GM15510 (cell line): ENCODE data around the gene OLFM1.

Experiments used
- POLR2A ChIP-seq: IDR thresholded peaks from 3 replicates; pipeline ENCODE4 v1.6.1; 2011; ENCODE audit warnings: borderline replicate concordance; ENCODE audit not compliant: insufficient read length; ENCODE audit errors: extremely low read depth

Gene OLFM1

GRCh38 chr9:135088979-135089847 is 1.7 kb downstream of the OLFM1 start:
- TF ChIP-seq POLR2A = no peak

DNA sequence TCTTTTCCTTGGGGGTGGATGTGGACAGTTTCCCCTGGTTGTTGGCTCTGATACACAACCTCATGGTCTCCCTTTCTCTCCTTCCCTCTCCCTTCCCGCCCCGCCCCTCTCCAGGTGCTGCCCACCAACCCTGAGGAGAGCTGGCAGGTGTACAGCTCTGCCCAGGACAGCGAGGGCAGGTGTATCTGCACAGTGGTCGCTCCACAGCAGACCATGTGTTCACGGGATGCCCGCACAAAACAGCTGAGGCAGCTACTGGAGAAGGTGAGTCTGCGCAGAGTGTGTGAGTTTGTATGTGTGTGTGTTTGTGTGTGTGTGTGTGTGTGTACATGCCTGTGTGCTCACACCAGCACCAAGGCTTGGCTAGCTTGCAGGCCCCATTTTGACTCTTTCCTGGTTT is 2.6 kb downstream of the OLFM1 start:
- no peak for TF ChIP-seq POLR2A

GRCh38 chr9:135090547-135090946 is 3.1 kb downstream of the OLFM1 start:
- TF ChIP-seq POLR2A = no peak

DNA sequence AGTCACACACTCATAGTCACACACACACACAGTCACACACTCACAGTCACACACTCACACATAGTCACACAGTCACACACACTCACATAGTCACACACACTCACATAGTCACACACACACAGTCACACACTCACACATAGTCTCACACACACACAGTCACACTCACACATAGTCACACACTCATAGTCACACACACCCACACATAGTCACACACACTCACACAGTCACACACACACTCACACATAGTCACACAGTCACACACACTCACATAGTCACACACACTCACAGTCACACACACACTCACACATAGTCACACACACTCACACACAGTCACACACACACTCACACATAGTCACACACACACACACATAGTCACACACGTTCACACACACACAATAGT is 4.1 kb downstream of the OLFM1 start:
- no peak for TF ChIP-seq POLR2A

DNA sequence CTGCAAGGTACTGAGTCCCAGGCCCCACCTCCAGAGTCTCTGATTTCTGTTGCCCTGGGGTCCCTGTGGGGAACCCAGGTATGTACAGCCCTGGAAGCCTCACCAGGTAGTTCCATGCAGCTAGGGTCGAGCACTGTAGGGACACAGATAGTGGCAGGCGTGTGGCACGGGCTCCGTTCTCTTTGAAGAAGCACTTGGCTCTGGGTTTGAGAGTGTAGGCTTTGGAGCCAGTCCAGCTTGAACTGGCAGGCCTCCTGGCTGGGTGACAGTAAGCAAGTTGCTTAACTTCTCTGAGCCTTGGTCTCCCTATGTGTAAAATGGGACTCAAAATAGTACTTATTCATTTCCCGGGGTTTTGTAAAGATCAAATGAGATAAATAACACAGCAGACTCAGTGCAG is 5.6 kb downstream of the OLFM1 start:
- no peak for TF ChIP-seq POLR2A

GRCh38 chr9:135093911-135094584 is 6.6 kb downstream of the OLFM1 start:
- TF ChIP-seq POLR2A = no peak

GRCh38 chr9:135095470-135096407 is 8.3 kb downstream of the OLFM1 start:
- TF ChIP-seq POLR2A = no peak

DNA sequence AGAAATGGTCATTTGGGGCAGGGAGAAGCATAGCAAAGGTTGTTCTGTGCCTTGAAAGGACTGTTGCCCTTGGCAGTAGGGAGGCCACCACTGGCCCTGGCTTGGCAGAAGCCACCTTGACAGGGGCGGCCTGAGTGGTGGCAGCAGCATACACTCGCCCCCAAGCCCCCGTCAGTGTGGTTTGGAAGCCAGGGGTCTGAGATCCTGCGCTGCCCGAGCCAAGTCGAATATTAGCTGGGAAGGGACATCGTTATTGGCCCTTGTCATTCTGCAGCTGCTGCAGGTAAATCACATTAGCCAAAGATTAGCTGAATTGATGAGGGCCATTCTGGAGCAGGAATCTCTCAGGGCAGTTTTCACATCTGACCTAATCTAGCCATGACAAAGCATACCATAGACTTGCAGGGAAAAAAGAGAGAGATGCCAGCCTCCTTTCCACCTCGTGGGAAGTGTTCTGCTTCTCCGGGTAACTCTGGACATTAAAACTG is 9.0 kb downstream of the OLFM1 start:
- no peak for TF ChIP-seq POLR2A

DNA sequence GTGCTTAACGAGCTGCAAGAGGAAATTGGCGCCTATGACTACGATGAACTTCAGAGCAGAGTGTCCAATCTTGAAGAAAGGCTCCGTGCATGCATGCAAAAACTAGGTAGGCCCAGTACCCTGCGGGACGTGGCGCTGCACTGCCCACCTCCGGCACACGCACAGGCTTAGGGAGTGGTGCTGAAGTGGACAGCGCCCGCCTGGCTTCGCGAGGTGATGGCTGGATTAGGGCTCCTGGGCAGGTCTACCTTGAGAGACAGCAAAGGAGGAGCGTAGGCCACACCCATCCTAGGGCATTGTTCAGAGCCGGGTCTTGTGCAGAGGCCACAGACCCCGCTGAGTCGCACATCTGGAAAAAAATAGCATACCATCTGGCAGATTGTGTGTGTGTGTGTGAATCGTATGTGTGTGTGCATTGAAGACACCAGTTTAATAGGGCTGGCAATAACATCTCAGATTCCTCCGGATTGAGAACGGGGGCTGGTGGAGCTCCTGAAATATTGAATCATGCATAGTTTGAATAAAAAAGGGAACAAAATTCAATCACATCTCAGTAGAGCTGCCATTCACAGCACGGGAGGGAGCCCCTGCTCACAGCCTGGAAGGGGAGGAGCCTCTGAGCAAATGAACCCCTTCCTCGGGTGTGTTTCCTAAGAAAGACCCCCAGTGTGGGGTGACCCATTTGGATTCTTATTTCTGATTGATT is 11.1 kb downstream of the OLFM1 start:
- no peak for TF ChIP-seq POLR2A

DNA sequence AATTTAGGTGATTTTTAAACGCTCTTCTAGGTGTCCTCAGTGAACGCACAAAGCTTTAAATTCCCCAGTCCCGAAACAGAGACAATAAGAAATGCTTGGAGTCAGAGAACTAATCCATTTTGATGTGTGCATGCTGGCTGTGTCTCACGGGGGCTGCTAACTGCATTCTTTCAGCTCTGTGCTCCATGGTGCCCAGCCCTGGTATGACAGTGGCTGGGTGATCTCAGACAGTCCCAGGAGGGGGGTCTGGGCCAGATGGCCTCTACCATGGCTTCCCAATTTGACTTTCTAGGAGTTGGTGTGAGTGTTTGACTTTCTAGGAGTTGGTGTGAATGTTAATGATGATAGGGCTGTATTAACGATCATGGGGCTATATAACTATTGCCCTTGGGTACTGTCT is 12.1 kb downstream of the OLFM1 start:
- TF ChIP-seq POLR2A = no peak

- no peak for TF ChIP-seq POLR2A
Observed at GRCh38 chr9:135100241-135100681, 12.8 kb downstream of the OLFM1 start.

- TF ChIP-seq POLR2A = no peak
Observed at GRCh38 chr9:135100725-135101410, 13.4 kb downstream of the OLFM1 start.

DNA sequence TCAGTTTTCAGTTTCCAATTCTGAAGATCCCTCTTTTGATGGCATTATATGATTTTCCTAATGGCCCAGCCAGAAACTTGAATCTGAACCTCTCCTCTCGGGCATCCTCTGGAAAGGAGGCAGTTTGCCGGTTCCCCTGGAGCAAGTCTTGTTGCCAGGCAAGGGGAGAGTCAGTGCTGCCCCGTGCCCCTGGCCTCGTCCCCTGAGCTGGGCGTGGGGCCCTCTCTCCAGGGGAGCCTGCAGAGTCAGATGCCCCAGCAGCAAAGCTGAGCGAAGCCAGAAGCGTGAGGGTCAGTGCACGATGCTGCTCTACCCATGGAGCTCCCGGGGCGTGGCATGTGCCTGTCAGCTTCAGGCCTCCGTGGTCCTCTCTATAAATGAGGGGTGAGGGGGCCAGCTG is 14.0 kb downstream of the OLFM1 start:
- TF ChIP-seq POLR2A = no peak
